SK-N-SH treated with all-trans-retinoic acid at 6 μM for 48 hours (cell line): ENCODE measurements around the gene GTF3C4.

ENCODE experiments used
- ATAC-seq: fragments of 200-7000 bp; cut with Tn5 transposase; 3 replicates; pipeline ENCODE4 v1.9.1; 2020; ENCODE audit warnings: mild to moderate bottlenecking, moderate library complexity
- ARNTL ChIP-seq: fragments of 450-650 bp; formaldehyde crosslinking; IDR thresholded peaks from 2 replicates; pipeline ENCODE4 v1.5.0; 2020; ENCODE audit warnings: low read depth, mild to moderate bottlenecking, moderate library complexity, borderline replicate concordance
- BACH2 ChIP-seq: fragments of 250-450 bp; sonication (Bioruptor Pico); IDR thresholded peaks from 2 replicates; pipeline ENCODE4 v1.9.0; 2021; ENCODE audit warnings: mild to moderate bottlenecking, borderline replicate concordance
- CREB5 ChIP-seq: fragments of 250-450 bp; sonication (Bioruptor Pico); IDR thresholded peaks from 2 replicates; pipeline ENCODE4 v1.5.1; 2020; ENCODE audit warnings: low read depth, mild to moderate bottlenecking, moderate library complexity
- CSDC2 ChIP-seq: fragments of 250-450 bp; sonication (Bioruptor Pico); IDR thresholded peaks from 2 replicates; pipeline ENCODE4 v1.5.0; 2020; ENCODE audit warnings: mild to moderate bottlenecking, moderate library complexity
- CSRNP3 ChIP-seq: fragments of 250-450 bp; sonication (Bioruptor Pico); IDR thresholded peaks from 2 replicates; pipeline ENCODE4 v1.5.1; 2021; ENCODE audit warnings: mild to moderate bottlenecking, moderate library complexity
- GLIS3 ChIP-seq: fragments of 250-450 bp; sonication (Bioruptor Pico); IDR thresholded peaks from 2 replicates; pipeline ENCODE4 v1.5.0; 2020; ENCODE audit warnings: mild to moderate bottlenecking, moderate library complexity
- ISL1 ChIP-seq: fragments of 250-450 bp; sonication (Bioruptor Pico); IDR thresholded peaks from 2 replicates; pipeline ENCODE4 v2.1.2; 2022; ENCODE audit warnings: mild to moderate bottlenecking, moderate library complexity
- OSR1 ChIP-seq: fragments of 250-450 bp; sonication (Bioruptor Pico); IDR thresholded peaks from 2 replicates; pipeline ENCODE4 v1.8.0; 2022; ENCODE audit warnings: moderate library complexity, mild to moderate bottlenecking, inconsistent platforms
- POU6F1 ChIP-seq: fragments of 250-450 bp; sonication (Bioruptor Pico); IDR thresholded peaks from 2 replicates; pipeline ENCODE4 v1.8.0; 2021; ENCODE audit warnings: low read depth, mild to moderate bottlenecking, moderate library complexity, borderline replicate concordance
- RARB ChIP-seq: fragments of 250-450 bp; sonication (Bioruptor Pico); IDR thresholded peaks from 2 replicates; pipeline ENCODE4 v1.8.0; 2021; ENCODE audit warnings: mild to moderate bottlenecking, moderate library complexity
- SNAI2 ChIP-seq: fragments of 250-450 bp; sonication (Bioruptor Pico); IDR thresholded peaks from 2 replicates; pipeline ENCODE4 v1.5.0; 2020; ENCODE audit warnings: mild to moderate bottlenecking, moderate library complexity
- TCF4 ChIP-seq: fragments of 250-450 bp; sonication (Bioruptor Pico); IDR thresholded peaks from 2 replicates; pipeline ENCODE4 v1.8.0; 2021; ENCODE audit warnings: mild to moderate bottlenecking, moderate library complexity, borderline replicate concordance
- TSHZ2 ChIP-seq: fragments of 250-450 bp; sonication (Bioruptor Pico); IDR thresholded peaks from 2 replicates; pipeline ENCODE4 v1.5.0; 2020; ENCODE audit warnings: mild to moderate bottlenecking, moderate library complexity
- ZC3H10 ChIP-seq: fragments of 250-450 bp; sonication (Bioruptor Pico); IDR thresholded peaks from 2 replicates; pipeline ENCODE4 v1.5.1; 2021; ENCODE audit warnings: mild to moderate bottlenecking, moderate library complexity
- ZFP3 ChIP-seq: fragments of 250-450 bp; sonication (Bioruptor Pico); IDR thresholded peaks from 2 replicates; pipeline ENCODE4 v1.5.0; 2020; ENCODE audit warnings: mild to moderate bottlenecking, moderate library complexity
- ZNF565 ChIP-seq: fragments of 450-650 bp; formaldehyde crosslinking; conservative IDR thresholded peaks from 2 replicates; pipeline ENCODE4 v1.5.0; 2020; ENCODE audit warnings: low read depth, mild to moderate bottlenecking, moderate library complexity
- ZNF70 ChIP-seq: fragments of 450-650 bp; formaldehyde crosslinking; IDR thresholded peaks from 2 replicates; pipeline ENCODE4 v1.5.0; 2020; ENCODE audit warnings: mild to moderate bottlenecking, moderate library complexity
- ZNF8 ChIP-seq: fragments of 450-650 bp; formaldehyde crosslinking; IDR thresholded peaks from 2 replicates; pipeline ENCODE4 v1.5.0; 2020; ENCODE audit warnings: mild to moderate bottlenecking, moderate library complexity

GTF3C4 gene

GRCh38 chr9:132731230-132731629 is 61.0 kb downstream of the GTF3C4 start:
- ATAC-seq = no peak
- TF ChIP-seq GLIS3 (CRISPR knock-in tag) (no peak), CSRNP3 (CRISPR knock-in tag) (no peak), POU6F1 (no peak), ISL1 (CRISPR knock-in tag) (no peak), CSDC2 (CRISPR knock-in tag) (no peak), CREB5 (no peak), RARB (CRISPR knock-in tag) (no peak), ZNF8 (CRISPR knock-in tag) (no peak), BACH2 (no peak), TSHZ2 (CRISPR knock-in tag) (no peak), ZNF565 (CRISPR knock-in tag) (no peak), TCF4 (CRISPR knock-in tag) (no peak), OSR1 (CRISPR knock-in tag) (no peak), SNAI2 (CRISPR knock-in tag) (no peak), ARNTL (CRISPR knock-in tag) (no peak)

- TF ChIP-seq ZFP3 (CRISPR knock-in tag) (no peak), ZNF70 (CRISPR knock-in tag) (no peak), ZC3H10 (no peak), CSDC2 (CRISPR knock-in tag) (no peak), ZNF565 (CRISPR knock-in tag) (no peak)
- ATAC-seq = no peak
Measured at GRCh38 chr9:132732326-132733259, 62.3 kb downstream of the GTF3C4 start.

GRCh38 chr9:132733260-132733815 is 63.1 kb downstream of the GTF3C4 start:
- no peak for ATAC-seq
- TF ChIP-seq BACH2 (no peak), ZNF70 (CRISPR knock-in tag) (no peak), ZFP3 (CRISPR knock-in tag) (no peak)

- ATAC-seq = no peak
- TF ChIP-seq CSDC2 (CRISPR knock-in tag) = no peak
- no peak for TF ChIP-seq ZNF565 (CRISPR knock-in tag)
- no peak for TF ChIP-seq RARB (CRISPR knock-in tag)
- no peak for TF ChIP-seq POU6F1
- no peak for TF ChIP-seq CSRNP3 (CRISPR knock-in tag)
- TF ChIP-seq BACH2 = no peak
- TF ChIP-seq OSR1 (CRISPR knock-in tag) = no peak
- TF ChIP-seq TCF4 (CRISPR knock-in tag) = no peak
Measured at GRCh38 chr9:132739710-132740310, 69.5 kb downstream of the GTF3C4 start.
